Lower leg skin (tissue), 3 donors: ENCODE data around the gene USP26.

Experiments
- POLR2A ChIP-seq, 2 donors: fragments of 450-650 bp; IDR thresholded peaks; one replicate each; pipeline ENCODE4 v1.6.1; 2016 to 2017; ENCODE audit warnings: antibody characterized with exemption in 2 of 2, mild to moderate bottlenecking in 1 of 2, moderate library complexity in 1 of 2
- TF ChIP-seq, protein P1 (sequence below), 3 donors: fragments of 450-650 bp; IDR thresholded peaks; one replicate each; pipeline ENCODE4 v1.5.1; 2016; ENCODE audit warnings: antibody characterized with exemption in 3 of 3, mild to moderate bottlenecking in 3 of 3, moderate library complexity in 2 of 3

DNA sequence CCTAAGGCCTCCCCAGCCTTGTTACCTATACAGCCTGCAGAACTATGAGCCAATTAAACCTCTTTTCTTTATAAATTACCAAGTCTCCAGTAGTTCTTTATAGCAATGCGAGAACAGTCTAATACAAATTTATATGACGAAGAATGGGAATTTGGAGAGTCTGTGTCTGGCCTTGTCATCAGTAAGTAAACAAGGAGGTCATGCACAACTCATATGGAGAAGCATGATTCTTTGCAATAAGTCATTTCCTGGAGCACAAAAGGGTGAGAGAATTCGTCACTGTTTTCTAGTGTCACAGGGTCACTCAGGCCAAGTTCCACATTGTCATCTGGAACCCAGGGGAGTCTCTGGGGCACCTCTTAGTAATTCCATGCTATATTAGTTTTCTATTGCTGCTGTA is 89.5 kb downstream of the USP26 start:
- TF ChIP-seq, protein P1, sequence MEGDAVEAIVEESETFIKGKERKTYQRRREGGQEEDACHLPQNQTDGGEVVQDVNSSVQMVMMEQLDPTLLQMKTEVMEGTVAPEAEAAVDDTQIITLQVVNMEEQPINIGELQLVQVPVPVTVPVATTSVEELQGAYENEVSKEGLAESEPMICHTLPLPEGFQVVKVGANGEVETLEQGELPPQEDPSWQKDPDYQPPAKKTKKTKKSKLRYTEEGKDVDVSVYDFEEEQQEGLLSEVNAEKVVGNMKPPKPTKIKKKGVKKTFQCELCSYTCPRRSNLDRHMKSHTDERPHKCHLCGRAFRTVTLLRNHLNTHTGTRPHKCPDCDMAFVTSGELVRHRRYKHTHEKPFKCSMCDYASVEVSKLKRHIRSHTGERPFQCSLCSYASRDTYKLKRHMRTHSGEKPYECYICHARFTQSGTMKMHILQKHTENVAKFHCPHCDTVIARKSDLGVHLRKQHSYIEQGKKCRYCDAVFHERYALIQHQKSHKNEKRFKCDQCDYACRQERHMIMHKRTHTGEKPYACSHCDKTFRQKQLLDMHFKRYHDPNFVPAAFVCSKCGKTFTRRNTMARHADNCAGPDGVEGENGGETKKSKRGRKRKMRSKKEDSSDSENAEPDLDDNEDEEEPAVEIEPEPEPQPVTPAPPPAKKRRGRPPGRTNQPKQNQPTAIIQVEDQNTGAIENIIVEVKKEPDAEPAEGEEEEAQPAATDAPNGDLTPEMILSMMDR (IDR thresholded peaks at IDR 0.05): no peak
- no peak for TF ChIP-seq POLR2A (IDR thresholded peaks at IDR 0.05)
